Testis (tissue), 5 donors: Measurements from ENCODE around the gene STXBP6. TPM values are rescaled to one million over a fixed set of nuclear protein-coding genes. Genes with fewer than 3 reads are reported as not detected.

ENCODE experiments used
- DNase-seq: peaks from one replicate; pipeline ENCODE4 v3.0.0-alpha.2; 2019
- H3K27ac ChIP-seq, 2 donors: fragments of 200-600 bp; sonication (generic); one replicate each; pipeline ENCODE4 v1.5.1; 2019
- H3K27me3 ChIP-seq: fragments of 200-600 bp; sonication (generic); one replicate; pipeline ENCODE4 v1.5.1; 2019
- H3K36me3 ChIP-seq: fragments of 200-600 bp; sonication (generic); one replicate; pipeline ENCODE4 v1.5.1; 2017; ENCODE audit warnings: low read depth; ENCODE audit errors: missing control alignments
- H3K4me1 ChIP-seq: fragments of 200-600 bp; sonication (generic); one replicate; pipeline ENCODE4 v1.5.1; 2019
- H3K4me3 ChIP-seq, 2 donors: fragments of 200-600 bp; sonication (generic); one replicate each; pipeline ENCODE4 v1.5.1; 2017 to 2019
- H3K9me3 ChIP-seq: fragments of 200-600 bp; sonication (generic); one replicate; pipeline ENCODE4 v1.5.1; 2017
- CTCF ChIP-seq, 3 experiments: fragments of 450-650 bp in 2 of 3; fragments of 200-600 bp in 1 of 3; sonication (generic) in 1 of 3; IDR thresholded peaks; one replicate each; pipeline ENCODE4 v1.5.1; 2016 to 2019; ENCODE audit warnings: antibody characterized with exemption in 3 of 3, mild to moderate bottlenecking in 2 of 3, moderate library complexity in 1 of 3
- POLR2A ChIP-seq: fragments of 450-650 bp; IDR thresholded peaks from one replicate; pipeline ENCODE4 v1.6.1; 2017; ENCODE audit warnings: antibody characterized with exemption, mild to moderate bottlenecking, moderate library complexity
- WGBS, 2 donors: methylation state at CpG; one replicate each; pipeline ENCODE4 v1.1.5; 2018; 5-methylcytosine and 5-hydroxymethylcytosine counted together
- intact Hi-C: fragments of 100-400 bp; cut with DNase I; formaldehyde crosslinking; loops from one replicate; pipeline ENCODE4 v1.15.1; 2023; ENCODE audit warnings: low total_unique reads
- long read RNA-seq, 2 donors: transcript quantifications; one replicate each; lab custom pipeline, GENCODE V29; 2026
- polyA plus RNA-seq: library from polyadenylated mRNA; stranded (reverse); fragments of 350-450 nt; fragmentation: Illumina TruSeq; extraction: RNeasy Lipid Tissue Mini Kit (QIAGEN cat#74804); gene quantifications from one replicate; pipeline ENCODE4 v1.2.3, GENCODE V29; 2014; ENCODE audit warnings: low read depth, low replicate concordance; ENCODE audit not compliant: insufficient read depth
- total RNA-seq, 2 donors: library from RNA; depleted of rRNA; stranded (reverse); fragments of >200 nt; gene quantifications; one replicate each; pipeline ENCODE4 v1.2.3, GENCODE V29; 2016

The STXBP6 gene
- total RNA-seq (10 to 100 TPM in 1 of 2 donors, 1 to 10 TPM in 1; 4.7 to 11.3 TPM), polyA plus RNA-seq (8.6 TPM)
- long read RNA-seq, donor 1, full-length matches to known transcripts, result 2 of 2 reads
- long read RNA-seq, donor 1, partial matches to known transcripts, result 0 of 2 reads
- long read RNA-seq, donor 1, other reads (novel, unspliced or antisense), result 0 of 2 reads
- long read RNA-seq, donor 2, result 0 reads

DNA sequence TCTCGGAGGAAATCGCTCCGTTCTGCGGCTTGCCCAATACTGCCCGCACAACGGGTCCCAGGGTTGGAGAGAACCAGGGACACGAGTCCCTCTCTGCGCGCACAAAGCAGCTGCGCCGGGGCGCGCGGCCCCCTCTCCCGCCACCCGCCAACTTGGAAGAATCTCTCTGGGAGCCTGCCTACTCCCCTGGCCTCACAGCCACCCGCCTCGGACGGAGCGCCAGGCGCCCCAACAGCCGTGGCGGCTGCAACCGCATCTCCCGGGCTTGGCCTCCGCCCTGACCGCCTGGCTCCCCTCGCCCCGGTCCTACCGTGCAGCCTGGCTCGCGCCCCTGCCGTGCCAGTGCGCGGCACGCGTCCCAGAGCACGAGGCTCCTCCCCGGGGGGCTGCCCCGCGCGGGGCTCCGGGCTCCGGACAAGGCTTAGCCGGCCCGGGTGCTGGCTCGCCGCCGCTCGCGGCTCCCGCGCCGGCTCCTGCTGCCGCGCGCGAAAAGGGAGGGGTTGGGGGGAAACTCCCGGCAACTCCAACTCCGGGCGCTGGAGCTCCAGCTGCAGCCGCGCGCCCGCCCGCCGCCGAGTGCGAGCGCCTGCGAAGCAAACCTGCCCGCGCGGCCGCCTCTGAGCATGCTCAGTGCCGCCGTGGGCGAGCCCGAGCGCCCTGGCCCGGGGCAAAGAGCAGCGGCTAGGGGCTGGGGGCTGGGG, at the start of gene STXBP6:
Gene STXBP6 (minus strand): TSS at position 580 of the 701 bp plus-strand sequence. CDS start 75,329 bp downstream, outside the sequence.
- no peak for TF ChIP-seq CTCF (IDR thresholded peaks at IDR 0.05)
- peak within 1 kb of the TSS; percentile 54 to 67 for H3K4me3 ChIP-seq
- 0% methylated on average over 39 of the region's 82 CpGs; no CpG with 5 or more reads in 1 of the 2 donors for WGBS, 2 donors
- peak within 1 kb of the TSS in 1 of 2 donors; percentile 60 for H3K27ac ChIP-seq
- no peaks in the 10 kb centered on the region for H3K36me3 ChIP-seq
- no peaks in the 10 kb centered on the region for H3K9me3 ChIP-seq
- peak; percentile 80 for DNase-seq
- H3K4me1 ChIP-seq, result no peaks in the 10 kb centered on the region
- intact Hi-C loops, result no loop called here
- no peaks in the 10 kb centered on the region for H3K27me3 ChIP-seq

GRCh38 chr14:25097120-25097519, 47.2 kb upstream of the STXBP6 start:
- no peak for DNase-seq
- intact Hi-C loops, result no loop called here
- Histone ChIP-seq H3K4me3 (no peak overlapping the region), H3K27ac (no peak overlapping the region), H3K36me3 (no peaks in the 10 kb centered on the region), H3K27me3 (no peaks in the 10 kb centered on the region), H3K9me3 (no peaks in the 10 kb centered on the region), H3K4me1 (peaks cover 4% of the 10 kb centered on the region)
- WGBS, 2 donors, result 50 to 54% methylated on average over 2 of the region's 2 CpGs
- no peak for TF ChIP-seq CTCF (IDR thresholded peaks at IDR 0.05)
- no peak for TF ChIP-seq POLR2A

DNA sequence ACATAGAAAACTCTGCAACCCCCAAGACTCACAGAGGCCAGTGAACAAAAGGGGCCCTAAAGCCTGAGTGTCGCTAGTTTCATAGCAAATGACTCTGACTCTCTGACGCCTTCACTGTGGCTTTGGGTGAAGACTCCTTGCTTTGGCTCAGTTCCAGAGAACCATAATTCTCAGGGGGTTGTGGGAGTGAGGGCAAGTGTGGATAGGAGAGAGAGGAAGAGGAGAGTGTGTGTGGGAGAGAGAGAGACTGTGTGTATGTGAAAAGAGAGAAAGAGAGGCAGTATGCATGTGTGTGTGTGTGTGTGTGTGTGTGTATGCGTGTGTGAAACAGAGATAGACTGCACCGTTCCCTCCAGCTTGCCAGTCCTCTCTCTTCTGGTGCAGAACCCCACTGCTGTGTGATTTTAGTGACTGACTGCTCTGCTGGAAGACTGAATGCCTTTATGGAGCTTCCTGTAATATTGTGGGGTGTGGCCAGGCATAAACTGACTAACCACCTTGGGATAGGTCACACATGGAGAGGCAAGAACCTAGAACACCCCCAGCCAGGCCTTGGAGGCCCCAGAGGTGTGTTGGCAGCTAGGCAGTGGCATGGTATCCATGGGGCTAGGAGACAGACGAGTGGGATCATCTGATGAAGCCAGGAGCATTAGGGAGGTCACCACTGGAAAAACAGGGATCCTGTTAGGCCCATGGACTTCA, 45.9 kb upstream of the STXBP6 start:
- no peak for DNase-seq
- intact Hi-C loops, result no loop called here
- Histone ChIP-seq H3K36me3 (no peaks in the 10 kb centered on the region), H3K4me1 (peaks cover 8% of the 10 kb centered on the region), H3K9me3 (no peaks in the 10 kb centered on the region), H3K4me3 (no peak overlapping the region), H3K27ac (no peak overlapping the region), H3K27me3 (no peaks in the 10 kb centered on the region)
- no peak for TF ChIP-seq POLR2A
- no peak for TF ChIP-seq CTCF (IDR thresholded peaks at IDR 0.05)
- 39 to 44% methylated on average over 5 of the region's 5 CpGs for WGBS, 2 donors

- Histone ChIP-seq H3K36me3 (no peaks in the 10 kb centered on the region), H3K4me1 (peaks cover 8% of the 10 kb centered on the region), H3K9me3 (no peaks in the 10 kb centered on the region), H3K27ac (no peak overlapping the region), H3K4me3 (no peak overlapping the region), H3K27me3 (no peaks in the 10 kb centered on the region)
- no peak for DNase-seq
- intact Hi-C loops, result no loop called here
- TF ChIP-seq CTCF (IDR thresholded peaks at IDR 0.05) (no peak), POLR2A (no peak)
- WGBS, 2 donors, result 76 to 78% methylated on average over 9 of the region's 9 CpGs
These were observed 44.4 kb upstream of the STXBP6 start for GRCh38 chr14:25094171-25094907.
